ENCODE results near the gene CLDN15. TPM values are rescaled to one million over a fixed set of nuclear protein-coding genes. Genes with fewer than 3 reads are reported as not detected.
"Not testable (repeated sequence)": the region's sequence is repeated elsewhere in the genome, so short reads cannot be mapped to it uniquely, and the experiment has no call there.

Gene CLDN15
- total RNA-seq, 1 donor from 2014 or later, result 1.9 TPM

DNA sequence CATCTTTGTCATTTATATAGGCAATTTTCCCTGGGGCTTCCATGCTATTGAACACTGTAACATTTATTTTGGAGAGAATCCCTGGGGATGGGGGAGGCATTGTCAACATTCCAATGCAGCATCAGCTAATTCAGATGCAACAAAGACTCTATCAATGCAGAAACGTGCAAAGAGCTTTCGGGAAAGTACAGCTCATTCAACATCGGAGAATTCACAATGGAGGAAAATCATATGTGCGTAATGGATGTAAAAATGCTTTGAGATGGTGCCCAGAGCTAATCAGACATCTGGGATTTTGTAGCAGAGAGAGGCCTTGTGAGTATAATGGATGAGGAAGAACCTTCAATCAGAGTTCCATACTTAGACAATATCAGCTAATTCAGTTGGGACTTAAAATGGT, 35.6 kb upstream of the CLDN15 start:
- no peak overlapping the region for H3K4me3 ChIP-seq (ENCODE audit: low read depth, low read length)
- TF ChIP-seq, protein P1, sequence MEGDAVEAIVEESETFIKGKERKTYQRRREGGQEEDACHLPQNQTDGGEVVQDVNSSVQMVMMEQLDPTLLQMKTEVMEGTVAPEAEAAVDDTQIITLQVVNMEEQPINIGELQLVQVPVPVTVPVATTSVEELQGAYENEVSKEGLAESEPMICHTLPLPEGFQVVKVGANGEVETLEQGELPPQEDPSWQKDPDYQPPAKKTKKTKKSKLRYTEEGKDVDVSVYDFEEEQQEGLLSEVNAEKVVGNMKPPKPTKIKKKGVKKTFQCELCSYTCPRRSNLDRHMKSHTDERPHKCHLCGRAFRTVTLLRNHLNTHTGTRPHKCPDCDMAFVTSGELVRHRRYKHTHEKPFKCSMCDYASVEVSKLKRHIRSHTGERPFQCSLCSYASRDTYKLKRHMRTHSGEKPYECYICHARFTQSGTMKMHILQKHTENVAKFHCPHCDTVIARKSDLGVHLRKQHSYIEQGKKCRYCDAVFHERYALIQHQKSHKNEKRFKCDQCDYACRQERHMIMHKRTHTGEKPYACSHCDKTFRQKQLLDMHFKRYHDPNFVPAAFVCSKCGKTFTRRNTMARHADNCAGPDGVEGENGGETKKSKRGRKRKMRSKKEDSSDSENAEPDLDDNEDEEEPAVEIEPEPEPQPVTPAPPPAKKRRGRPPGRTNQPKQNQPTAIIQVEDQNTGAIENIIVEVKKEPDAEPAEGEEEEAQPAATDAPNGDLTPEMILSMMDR (conservative IDR thresholded peaks at IDR 0.05; ENCODE audit: low read depth, low read length), result no peak
- no peak for DNase-seq (ENCODE audit: low read depth)

DNA sequence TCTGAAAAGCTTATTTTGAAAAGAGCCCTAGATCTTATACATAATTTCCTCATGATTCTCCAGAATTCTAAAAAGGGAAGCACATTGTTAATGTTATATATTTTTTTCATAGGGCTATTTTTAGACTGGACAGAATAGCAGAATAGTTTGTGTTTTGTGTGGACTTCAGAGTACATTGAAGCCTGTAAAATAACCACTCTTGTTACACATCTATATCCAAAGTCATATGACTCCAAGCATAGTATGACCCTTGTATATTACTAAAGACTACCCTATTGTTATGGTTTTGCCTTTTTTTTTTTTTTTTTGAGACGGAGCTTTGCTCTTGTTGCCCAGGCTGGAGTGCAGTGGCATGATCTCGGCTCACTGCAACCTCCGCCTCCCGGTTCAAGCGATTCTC, 33.4 kb upstream of the CLDN15 start:
- TF ChIP-seq, protein P1 (conservative IDR thresholded peaks at IDR 0.05; ENCODE audit: low read depth, low read length), result no peak
- DNase-seq (ENCODE audit: low read depth), result no peak
- H3K4me3 ChIP-seq (ENCODE audit: low read depth, low read length), result no peak overlapping the region

- TF ChIP-seq, protein P1 (conservative IDR thresholded peaks at IDR 0.05; ENCODE audit: low read depth, low read length), result no peak
- no peak for DNase-seq (ENCODE audit: low read depth)
- H3K4me3 ChIP-seq (ENCODE audit: low read depth, low read length), result no peak overlapping the region
Measured at GRCh38 chr7:101269664-101270063, 32.1 kb upstream of the CLDN15 start.

GRCh38 chr7:101265622-101266516, 28.3 kb upstream of the CLDN15 start:
- TF ChIP-seq, protein P1 (conservative IDR thresholded peaks at IDR 0.05; ENCODE audit: low read depth, low read length), result no peak

GRCh38 chr7:101264102-101264706, 26.6 kb upstream of the CLDN15 start:
- H3K4me3 ChIP-seq (ENCODE audit: low read depth, low read length); DNase-seq (ENCODE audit: low read depth): not testable (repeated sequence)

More at GRCh38 chr7:101265622-101266516, 28.3 kb upstream of the CLDN15 start:
- DNase-seq (ENCODE audit: low read depth), result no peak
- no peak overlapping the region for H3K4me3 ChIP-seq (ENCODE audit: low read depth, low read length)

DNA sequence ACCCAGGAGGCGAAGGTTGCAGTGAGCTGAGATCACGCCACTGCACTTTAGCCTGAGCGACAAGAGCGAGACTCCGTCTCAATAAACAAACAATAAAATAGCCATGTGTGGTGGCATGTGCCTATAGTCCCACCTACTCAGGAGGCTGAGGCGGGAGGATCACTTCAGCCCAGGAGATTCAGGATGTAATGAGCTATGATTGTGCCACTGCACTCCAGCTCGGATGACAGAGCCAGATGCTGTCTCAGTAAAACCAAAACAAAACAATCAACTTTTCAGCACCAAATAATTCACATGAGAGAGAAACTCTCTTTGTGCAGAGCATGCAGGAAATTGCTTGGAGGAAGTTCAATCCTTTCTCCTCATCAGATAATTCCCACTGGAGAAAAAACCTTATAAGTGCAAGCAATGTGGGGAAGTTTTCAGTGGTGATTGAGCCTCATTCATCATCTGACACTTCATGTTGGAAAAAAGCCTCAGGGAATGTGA, 20.7 kb upstream of the CLDN15 start:
- TF ChIP-seq, protein P1 (conservative IDR thresholded peaks at IDR 0.05; ENCODE audit: low read depth, low read length), result no peak
- H3K4me3 ChIP-seq (ENCODE audit: low read depth, low read length), result no peak overlapping the region
- DNase-seq (ENCODE audit: low read depth), result no peak

GRCh38 chr7:101255796-101256195, 18.2 kb upstream of the CLDN15 start:
- DNase-seq (ENCODE audit: low read depth), result no peak
- H3K4me3 ChIP-seq (ENCODE audit: low read depth, low read length), result no peak overlapping the region
- TF ChIP-seq, protein P1 (conservative IDR thresholded peaks at IDR 0.05; ENCODE audit: low read depth, low read length), result no peak

DNA sequence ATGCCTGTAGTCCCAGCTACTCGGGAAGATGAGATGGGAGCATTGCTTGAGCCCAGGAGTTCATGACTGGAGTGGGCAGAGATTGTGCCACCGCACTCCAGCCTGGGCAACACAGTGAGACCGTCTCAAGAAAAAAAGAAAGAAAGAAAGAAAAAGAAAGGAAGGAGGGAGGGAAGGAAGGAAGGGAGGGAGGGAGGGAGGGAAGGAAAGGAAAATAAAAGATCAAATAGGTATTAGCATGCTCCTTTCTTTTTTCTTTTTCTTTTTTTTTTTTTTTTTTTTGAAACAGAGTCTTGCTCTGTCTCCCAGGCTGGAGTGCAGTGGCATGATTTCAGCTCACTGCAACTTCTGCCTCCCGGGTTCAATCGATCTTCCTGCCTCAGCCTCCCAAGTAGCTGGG, 15.6 kb upstream of the CLDN15 start:
- not testable (repeated sequence) for H3K4me3 ChIP-seq (ENCODE audit: low read depth, low read length); DNase-seq (ENCODE audit: low read depth)
